Neural cell (in vitro differentiated cells): ENCODE data around the gene GDE1. TPM values are rescaled to one million over a fixed set of nuclear protein-coding genes. Genes with fewer than 3 reads are reported as not detected.
"Not testable (repeated sequence)": the region's sequence is repeated elsewhere in the genome, so short reads cannot be mapped to it uniquely, and the experiment has no call there.

ENCODE experiments used
- H2AFZ ChIP-seq: fragments of 200-600, 300-800 bp; sonication (generic), shearing (Covaris generic); 2 replicates; pipeline ENCODE4 v1.6.0; 2014; ENCODE audit warnings: low read depth, mild to moderate bottlenecking, antibody characterized with exemption, low read length, moderate library complexity
- H3F3A ChIP-seq: fragments of 200-600 bp; shearing (Covaris generic); 2 replicates; pipeline ENCODE4 v1.6.1; 2016; ENCODE audit warnings: mild to moderate bottlenecking, moderate library complexity, mixed read lengths, antibody characterized with exemption, low read length; ENCODE audit not compliant: insufficient read depth, poor library complexity, severe bottlenecking
- H3K27ac ChIP-seq: fragments of 200-600, 300-800 bp; sonication (generic), shearing (Covaris generic); 2 replicates; pipeline ENCODE4 v1.5.1; 2014; ENCODE audit warnings: mild to moderate bottlenecking, low read length, moderate library complexity
- H3K27me3 ChIP-seq: fragments of 300-800, 200-600 bp; sonication (generic), shearing (Covaris generic); 2 replicates; pipeline ENCODE4 v1.6.0; 2014; ENCODE audit warnings: mild to moderate bottlenecking, low read depth, low read length, moderate library complexity; ENCODE audit not compliant: insufficient read depth
- H3K36me3 ChIP-seq: fragments of 300-800, 200-600 bp; sonication (generic), shearing (Covaris generic); 2 replicates; pipeline ENCODE4 v1.5.1; 2014; ENCODE audit warnings: mild to moderate bottlenecking, antibody characterized with exemption, low read length, moderate library complexity; ENCODE audit not compliant: insufficient read depth
- H3K4me2 ChIP-seq: fragments of 300-800, 200-600 bp; sonication (generic), shearing (Covaris generic); 2 replicates; pipeline ENCODE4 v1.6.0; 2014; ENCODE audit warnings: mild to moderate bottlenecking, low read length
- H3K4me3 ChIP-seq: fragments of 300-800, 200-600 bp; sonication (generic), shearing (Covaris generic); 2 replicates; pipeline ENCODE4 v1.5.1; 2014; ENCODE audit warnings: mild to moderate bottlenecking, low read length, moderate library complexity
- H3K79me2 ChIP-seq: fragments of 200-600 bp; shearing (Covaris generic); replicated peaks from 2 replicates; pipeline ENCODE4 v1.6.0; 2014; ENCODE audit warnings: mild to moderate bottlenecking, low read length, moderate library complexity; ENCODE audit not compliant: insufficient read depth
- H3K9ac ChIP-seq: fragments of 300-800, 200-600 bp; sonication (generic), shearing (Covaris generic); 2 replicates; pipeline ENCODE4 v1.6.1; 2016; ENCODE audit warnings: mild to moderate bottlenecking, low read length, mixed read lengths
- H3K9me2 ChIP-seq: fragments of 200-600 bp; shearing (Covaris generic); 2 replicates; pipeline ENCODE4 v1.6.1; 2016; ENCODE audit warnings: mild to moderate bottlenecking, low read length, mixed read lengths; ENCODE audit not compliant: insufficient read depth
- H3K9me3 ChIP-seq: fragments of 200-600, 300-800 bp; sonication (generic), shearing (Covaris generic); 2 replicates; pipeline ENCODE4 v1.6.1; 2016; ENCODE audit warnings: mild to moderate bottlenecking, mixed run types, low read length, moderate library complexity, mixed read lengths
- H4K20me1 ChIP-seq: fragments of 200-600 bp; shearing (Covaris generic); 2 replicates; pipeline ENCODE4 v1.6.1; 2016; ENCODE audit warnings: mild to moderate bottlenecking, mixed run types; ENCODE audit not compliant: insufficient read depth
- EP300 ChIP-seq: fragments of 450-650 bp; conservative IDR thresholded peaks from 2 replicates; pipeline ENCODE4 v1.6.1; 2014; ENCODE audit warnings: antibody characterized with exemption, mild to moderate bottlenecking, moderate library complexity; ENCODE audit not compliant: poor library complexity, severe bottlenecking
- EZH2 ChIP-seq: fragments of 200-600, 300-800 bp; shearing (Covaris generic), sonication (generic); IDR thresholded peaks from 2 replicates; pipeline ENCODE4 v1.6.1; 2014; ENCODE audit warnings: antibody characterized with exemption, low read length, borderline replicate concordance, mild to moderate bottlenecking; ENCODE audit not compliant: insufficient read depth, poor library complexity, severe bottlenecking
- MXI1 ChIP-seq: fragments of 450-650 bp; conservative IDR thresholded peaks from 2 replicates; pipeline ENCODE4 v1.6.1; 2014; ENCODE audit warnings: antibody characterized with exemption, mild to moderate bottlenecking; ENCODE audit not compliant: poor library complexity, severe bottlenecking
- POLR2AphosphoS5 ChIP-seq: IDR thresholded peaks from 2 replicates; pipeline ENCODE4 v1.6.1; 2012
- RAD21 ChIP-seq: fragments of 450-650 bp; conservative IDR thresholded peaks from 2 replicates; pipeline ENCODE4 v1.6.1; 2014; ENCODE audit warnings: antibody characterized with exemption, mild to moderate bottlenecking, moderate library complexity
- REST ChIP-seq: IDR thresholded peaks from 2 replicates; pipeline ENCODE4 v1.6.1; 2012; ENCODE audit warnings: borderline replicate concordance
- SMC3 ChIP-seq: fragments of 450-650 bp; conservative IDR thresholded peaks from 2 replicates; pipeline ENCODE4 v1.6.1; 2014; ENCODE audit warnings: antibody characterized with exemption, mild to moderate bottlenecking, moderate library complexity; ENCODE audit not compliant: poor library complexity
- TAF1 ChIP-seq: IDR thresholded peaks from 2 replicates; pipeline ENCODE4 v1.6.1; 2012; ENCODE audit warnings: low read depth
- polyA plus RNA-seq: library from polyadenylated mRNA; depleted of rRNA; stranded (reverse); fragments of >200 nt; gene quantifications from 2 replicates; pipeline ENCODE4 v1.2.3, GENCODE V29; 2014
- TF ChIP-seq, protein P1 (sequence below): fragments of 450-650 bp; IDR thresholded peaks from 2 replicates; pipeline ENCODE4 v1.5.1; 2014; ENCODE audit warnings: antibody characterized with exemption, mild to moderate bottlenecking, moderate library complexity; ENCODE audit not compliant: poor library complexity, severe bottlenecking

The GDE1 gene
- polyA plus RNA-seq, 1 donor from 2014 or later: 74.7 TPM

GRCh38 chr16:19549673-19550072, 27.8 kb upstream of the GDE1 start:
- Histone ChIP-seq H3K9ac (no peak overlapping the region), H3K79me2 (no peaks in the 10 kb centered on the region), H3K27ac (no peak overlapping the region), H3K9me3 (no peaks in the 10 kb centered on the region), H3K27me3 (no peaks in the 10 kb centered on the region), H3K4me3 (no peak overlapping the region), H3F3A (no peaks in the 10 kb centered on the region), H3K9me2 (no peaks in the 10 kb centered on the region), H4K20me1 (no peaks in the 10 kb centered on the region), H2AFZ (no peak overlapping the region), H3K4me2 (no peak overlapping the region), H3K36me3 (peaks cover 5% of the 10 kb centered on the region)
- TF ChIP-seq EZH2: no peak

- H4K20me1 ChIP-seq: no peaks in the 10 kb centered on the region
- no peak overlapping the region for H2AFZ ChIP-seq
- H3K9ac ChIP-seq: no peak overlapping the region
- H3K27me3 ChIP-seq: no peaks in the 10 kb centered on the region
- no peaks in the 10 kb centered on the region for H3K79me2 ChIP-seq
- H3K9me3 ChIP-seq: no peaks in the 10 kb centered on the region
- TF ChIP-seq, protein P1, sequence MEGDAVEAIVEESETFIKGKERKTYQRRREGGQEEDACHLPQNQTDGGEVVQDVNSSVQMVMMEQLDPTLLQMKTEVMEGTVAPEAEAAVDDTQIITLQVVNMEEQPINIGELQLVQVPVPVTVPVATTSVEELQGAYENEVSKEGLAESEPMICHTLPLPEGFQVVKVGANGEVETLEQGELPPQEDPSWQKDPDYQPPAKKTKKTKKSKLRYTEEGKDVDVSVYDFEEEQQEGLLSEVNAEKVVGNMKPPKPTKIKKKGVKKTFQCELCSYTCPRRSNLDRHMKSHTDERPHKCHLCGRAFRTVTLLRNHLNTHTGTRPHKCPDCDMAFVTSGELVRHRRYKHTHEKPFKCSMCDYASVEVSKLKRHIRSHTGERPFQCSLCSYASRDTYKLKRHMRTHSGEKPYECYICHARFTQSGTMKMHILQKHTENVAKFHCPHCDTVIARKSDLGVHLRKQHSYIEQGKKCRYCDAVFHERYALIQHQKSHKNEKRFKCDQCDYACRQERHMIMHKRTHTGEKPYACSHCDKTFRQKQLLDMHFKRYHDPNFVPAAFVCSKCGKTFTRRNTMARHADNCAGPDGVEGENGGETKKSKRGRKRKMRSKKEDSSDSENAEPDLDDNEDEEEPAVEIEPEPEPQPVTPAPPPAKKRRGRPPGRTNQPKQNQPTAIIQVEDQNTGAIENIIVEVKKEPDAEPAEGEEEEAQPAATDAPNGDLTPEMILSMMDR: no peak
- no peak for TF ChIP-seq REST
- TF ChIP-seq POLR2AphosphoS5: no peak
- TF ChIP-seq RAD21: no peak
- no peak for TF ChIP-seq TAF1
- no peak for TF ChIP-seq EZH2
- no peak for TF ChIP-seq MXI1
- no peak for TF ChIP-seq SMC3
- TF ChIP-seq EP300: no peak
- no peak overlapping the region for H3K4me2 ChIP-seq
- H3K4me3 ChIP-seq: no peak overlapping the region
- no peaks in the 10 kb centered on the region for H3F3A ChIP-seq
- H3K9me2 ChIP-seq: no peaks in the 10 kb centered on the region
- H3K27ac ChIP-seq: no peak overlapping the region
- H3K36me3 ChIP-seq: peaks cover 5% of the 10 kb centered on the region
These were observed 26.2 kb upstream of the GDE1 start for GRCh38 chr16:19548144-19548543.

GRCh38 chr16:19543278-19543996, 21.5 kb upstream of the GDE1 start:
- not testable (repeated sequence) for H3K36me3 ChIP-seq, H3K27ac ChIP-seq, H3K27me3 ChIP-seq, H3K9me2 ChIP-seq, H4K20me1 ChIP-seq, H3K4me2 ChIP-seq, H3K9ac ChIP-seq, H2AFZ ChIP-seq, H3F3A ChIP-seq, H3K9me3 ChIP-seq, H3K79me2 ChIP-seq, H3K4me3 ChIP-seq
